NB4 (cell line): ENCODE measurements around the gene IPO8.

Experiments used
- CTCF ChIP-seq: IDR thresholded peaks from one replicate; pipeline ENCODE4 v1.5.1; 2012; ENCODE audit warnings: low read depth, low read length
- POLR2A ChIP-seq: IDR thresholded peaks from 2 replicates; pipeline ENCODE4 v1.6.1; 2011; ENCODE audit warnings: mild to moderate bottlenecking; ENCODE audit not compliant: insufficient read length; ENCODE audit errors: extremely low read depth

DNA sequence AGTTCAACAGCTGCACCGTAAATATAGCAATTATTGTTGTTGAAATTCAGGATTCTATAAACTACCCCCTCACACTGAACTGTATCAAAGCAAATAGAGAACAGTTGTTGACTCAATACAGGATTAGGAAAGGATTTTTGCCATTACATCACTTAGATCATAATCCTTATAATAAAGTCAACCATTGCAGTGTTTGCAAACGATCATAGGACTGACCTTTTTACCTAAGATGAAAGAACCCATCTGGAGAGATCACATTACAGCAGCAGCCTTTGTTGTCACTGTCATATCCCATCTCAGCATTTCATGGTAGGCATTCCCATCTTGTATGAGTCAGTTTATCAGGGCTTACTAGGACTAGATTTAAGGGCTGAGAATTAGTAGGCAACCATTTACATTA is 96.1 kb downstream of the IPO8 start:
- TF ChIP-seq CTCF (no peak), POLR2A (no peak)
